ENCODE results near the gene SNAPC5.
"Not testable (repeated sequence)": the region's sequence is repeated elsewhere in the genome, so short reads cannot be mapped to it uniquely, and the experiment has no call there.

The SNAPC5 gene

DNA sequence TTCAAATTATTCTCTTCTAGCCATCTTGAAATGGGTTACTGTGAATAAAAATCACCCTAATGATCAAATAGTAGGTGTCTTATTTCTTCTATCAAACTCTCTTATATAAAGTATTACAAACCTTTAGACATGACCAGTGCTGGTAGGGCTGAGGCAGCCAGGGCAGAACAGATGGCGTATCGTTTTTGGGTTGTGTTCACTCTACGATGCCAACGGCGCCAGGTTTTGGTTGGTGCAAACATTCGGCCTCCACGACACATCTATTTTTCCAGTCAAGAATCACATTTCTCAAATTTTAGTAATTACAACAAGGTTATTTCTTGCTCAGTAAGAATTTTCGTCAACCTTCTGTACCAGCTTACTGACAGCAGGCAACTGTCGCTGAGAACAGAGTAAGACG lies 4.9 kb upstream of the SNAPC5 start:
- no peak for DNase-seq (ENCODE audit: extremely low read depth, low read depth)
- no peak for TF ChIP-seq CTCF (IDR thresholded peaks at IDR 0.05; ENCODE audit: low read depth, low read length)

- DNase-seq (ENCODE audit: extremely low read depth, low read depth) = not testable (repeated sequence)
These were observed 2.8 kb upstream of the SNAPC5 start for GRCh38 chr15:66500346-66500745.

DNA sequence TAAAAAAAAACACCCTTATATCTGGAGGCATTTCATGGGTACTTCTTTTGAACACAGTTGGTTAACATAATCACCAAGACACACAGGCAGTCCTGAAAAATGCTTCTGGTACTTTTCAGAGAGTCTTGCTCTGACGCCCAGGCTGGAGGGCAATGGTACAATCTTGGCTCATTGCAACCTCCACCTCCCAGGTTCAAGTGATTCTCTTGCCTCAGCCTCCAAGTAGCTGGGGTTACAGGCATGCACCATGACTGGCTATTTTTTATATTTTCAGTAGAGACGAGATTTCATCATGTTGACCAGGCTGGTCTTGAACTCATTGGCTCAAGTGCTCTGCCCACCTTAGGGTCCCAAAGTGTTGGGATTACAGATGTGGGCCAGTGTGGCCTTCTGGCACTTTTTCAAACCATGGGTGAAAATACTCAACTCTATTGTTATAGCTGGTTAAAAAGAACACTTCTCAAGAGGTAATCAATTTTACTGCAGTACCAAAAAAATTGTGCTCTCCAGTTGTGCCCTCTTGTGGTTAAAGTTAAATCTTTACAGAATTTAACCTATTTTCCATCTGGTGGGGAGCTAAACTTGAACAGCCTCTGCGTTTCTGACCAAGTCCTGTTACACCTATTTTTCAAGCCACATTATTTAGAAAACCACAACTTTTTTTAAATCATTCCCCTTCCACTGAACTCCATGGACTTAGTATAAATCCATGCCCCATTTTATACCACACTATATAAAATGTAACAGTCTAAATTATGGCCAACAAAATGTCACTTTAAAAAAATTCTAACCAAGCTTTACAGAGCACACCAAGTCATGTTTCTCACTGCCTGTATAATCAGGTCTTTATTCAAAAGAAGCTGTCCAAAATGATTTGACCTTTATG lies 1.2 kb upstream of the SNAPC5 start:
- DNase-seq (ENCODE audit: extremely low read depth, low read depth) = no peak
- TF ChIP-seq CTCF (IDR thresholded peaks at IDR 0.05; ENCODE audit: low read depth, low read length) = peak; percentile 40

DNA sequence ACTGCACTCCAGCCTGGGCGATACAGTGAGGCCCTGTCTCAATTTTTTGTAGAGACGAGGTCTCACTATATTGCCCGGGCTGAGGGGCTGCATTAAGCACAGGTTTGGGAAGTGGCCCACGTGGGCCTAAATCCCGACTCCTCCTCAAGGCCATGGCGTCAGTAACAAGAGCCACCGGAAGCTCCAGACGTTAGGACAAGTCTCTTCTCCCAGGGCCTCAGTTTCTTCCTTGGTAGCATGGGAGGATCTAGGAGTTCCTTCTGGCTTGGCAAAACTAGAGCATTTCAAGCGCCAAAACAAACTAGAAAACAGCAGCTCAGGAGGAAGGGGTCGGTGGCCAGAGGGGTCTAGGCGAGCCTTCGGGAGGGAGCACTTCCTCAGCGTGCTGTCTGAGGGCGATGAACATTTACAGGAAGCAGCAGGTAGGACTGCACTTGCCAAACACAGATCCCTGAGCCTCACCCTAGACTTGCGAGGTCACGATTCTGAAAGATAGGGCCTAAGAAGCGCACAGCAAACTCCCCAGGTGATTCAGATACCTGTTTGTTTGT lies 536 bp downstream of the SNAPC5 start:
- no peak for TF ChIP-seq CTCF (IDR thresholded peaks at IDR 0.05; ENCODE audit: low read depth, low read length)
- no peak for DNase-seq (ENCODE audit: extremely low read depth, low read depth)

- TF ChIP-seq CTCF (IDR thresholded peaks at IDR 0.05; ENCODE audit: low read depth, low read length) = no peak
- no peak for DNase-seq (ENCODE audit: extremely low read depth, low read depth)
These were observed 3.3 kb downstream of the SNAPC5 start for GRCh38 chr15:66494262-66494661.

GRCh38 chr15:66491846-66492245 lies 5.7 kb downstream of the SNAPC5 start:
- TF ChIP-seq CTCF (IDR thresholded peaks at IDR 0.05; ENCODE audit: low read depth, low read length) = no peak
- DNase-seq (ENCODE audit: extremely low read depth, low read depth) = no peak

- DNase-seq (ENCODE audit: extremely low read depth, low read depth) = no peak
- no peak for TF ChIP-seq CTCF (IDR thresholded peaks at IDR 0.05; ENCODE audit: low read depth, low read length)
These were observed 8.3 kb downstream of the SNAPC5 start for GRCh38 chr15:66489179-66489791.
